Stimulated activated CD4-positive, alpha-beta T cell treated with anti-CD3 and anti-CD28 coated beads, Interleukin-4, amount 100 ng/mL, for 1 hour (primary cell): ENCODE data around the gene TMCO4.
A peak's percentile ranks its signal among the peaks of the same experiment; 100 is the strongest.

Experiments used
- DNase-seq: peaks from one replicate; pipeline ENCODE4 v3.0.0-alpha.2; 2020

The TMCO4 gene

GRCh38 chr1:19682257-19682656 is 117.5 kb downstream of the TMCO4 start:
- DNase-seq = no peak

GRCh38 chr1:19680644-19681043 is 119.1 kb downstream of the TMCO4 start:
- DNase-seq = no peak

- no peak for DNase-seq
Observed at GRCh38 chr1:19679691-19680090, 120.0 kb downstream of the TMCO4 start.

- DNase-seq = no peak
Observed at GRCh38 chr1:19678931-19679453, 120.7 kb downstream of the TMCO4 start.

GRCh38 chr1:19678493-19678892 is 121.2 kb downstream of the TMCO4 start:
- DNase-seq = no peak

- DNase-seq = no peak
Observed at GRCh38 chr1:19676438-19676922, 123.2 kb downstream of the TMCO4 start.

GRCh38 chr1:19675797-19676196 is 123.9 kb downstream of the TMCO4 start:
- DNase-seq = no peak

GRCh38 chr1:19672237-19672636 is 127.5 kb downstream of the TMCO4 start:
- DNase-seq = no peak

GRCh38 chr1:19670787-19671186 is 128.9 kb downstream of the TMCO4 start:
- DNase-seq = no peak

GRCh38 chr1:19668888-19669287 is 130.8 kb downstream of the TMCO4 start:
- no peak for DNase-seq

- no peak for DNase-seq
Observed at GRCh38 chr1:19665496-19666465, 133.9 kb downstream of the TMCO4 start.

GRCh38 chr1:19665186-19665495 is 134.6 kb downstream of the TMCO4 start:
- DNase-seq = no peak

- peak; percentile 60 for DNase-seq
Observed at GRCh38 chr1:19664453-19665185, 135.1 kb downstream of the TMCO4 start, which contains the start of gene HTR6. Gene HTR6, plus strand, starts transcription at chr1:19664875. Its CDS starts 879 bp downstream, at chr1:19665754.

GRCh38 chr1:19662313-19662712 is 137.4 kb downstream of the TMCO4 start:
- no peak for DNase-seq

GRCh38 chr1:19661721-19662228 is 137.9 kb downstream of the TMCO4 start:
- peak; percentile 31 for DNase-seq

- no peak for DNase-seq
Observed at GRCh38 chr1:19658186-19658585, 141.5 kb downstream of the TMCO4 start.

GRCh38 chr1:19657511-19657910 is 142.2 kb downstream of the TMCO4 start:
- DNase-seq = no peak

- no peak for DNase-seq
Observed at GRCh38 chr1:19656780-19657466, 142.8 kb downstream of the TMCO4 start.

- DNase-seq = no peak
Observed at GRCh38 chr1:19656134-19656779, 143.5 kb downstream of the TMCO4 start.

- no peak for DNase-seq
Observed at GRCh38 chr1:19655718-19656080, 144.0 kb downstream of the TMCO4 start.

GRCh38 chr1:19654886-19655717 is 144.6 kb downstream of the TMCO4 start:
- DNase-seq = no peak
